Activated CD4-positive, alpha-beta T cell treated with anti-CD3 and anti-CD28 coated beads, Interleukin-2, amount 50 U/mL, for 24 hours (primary cell): ENCODE results near the gene GPER1.

Experiments
- DNase-seq, 2 donors: peaks; one replicate each; pipeline ENCODE4 v3.0.0-alpha.2; 2020; ENCODE audit warnings: low read depth in 1 of 2, low spot score in 1 of 2

The GPER1 gene

DNA sequence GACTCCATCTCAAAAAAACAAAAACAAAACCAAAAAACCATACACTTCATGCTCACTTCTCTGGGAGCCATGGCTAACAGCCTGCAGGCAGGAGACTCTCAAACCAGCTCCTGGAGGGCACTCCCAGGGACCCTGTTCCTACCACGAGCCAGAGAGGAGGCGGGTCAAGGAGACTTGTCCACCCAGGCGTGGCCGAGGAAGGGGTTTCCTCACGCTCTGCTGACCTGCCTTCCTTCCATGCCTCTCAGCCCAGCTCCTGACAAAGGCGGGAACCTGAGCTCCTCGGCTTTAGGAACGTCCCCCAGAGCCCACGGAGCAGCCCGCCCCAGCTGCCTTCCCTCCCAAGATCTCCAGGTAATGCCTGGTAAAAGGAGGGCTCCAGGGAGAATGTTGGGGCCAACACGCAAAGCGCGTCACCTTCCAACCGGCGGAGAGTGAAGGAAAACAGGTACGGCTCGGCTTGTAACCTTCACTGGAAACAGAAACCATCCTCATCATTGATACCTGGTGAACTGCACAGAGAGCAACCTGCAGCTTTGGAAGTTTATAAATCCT, 34.0 kb upstream of the GPER1 start:
- no peak for DNase-seq

DNA sequence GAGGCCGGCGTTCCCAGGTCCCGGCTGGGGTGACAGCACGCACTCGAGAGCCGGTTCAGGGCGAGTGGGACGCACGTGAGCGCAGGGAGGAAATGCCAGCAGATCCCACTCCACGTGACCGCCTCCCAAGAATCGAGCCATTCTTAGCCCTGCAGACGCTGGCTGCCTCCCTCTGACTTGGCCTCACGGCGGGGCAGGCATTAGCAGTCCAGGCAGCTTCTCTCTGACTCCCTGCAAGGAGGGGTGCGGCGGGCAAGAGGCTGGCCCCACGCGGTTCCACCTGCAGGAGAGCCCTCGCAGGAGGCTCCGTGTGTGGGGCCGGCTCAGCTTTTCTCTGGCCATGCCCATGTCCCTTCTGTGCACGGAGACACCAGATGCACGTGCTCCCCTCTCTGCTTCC, 33.5 kb upstream of the GPER1 start:
- no peak for DNase-seq

DNA sequence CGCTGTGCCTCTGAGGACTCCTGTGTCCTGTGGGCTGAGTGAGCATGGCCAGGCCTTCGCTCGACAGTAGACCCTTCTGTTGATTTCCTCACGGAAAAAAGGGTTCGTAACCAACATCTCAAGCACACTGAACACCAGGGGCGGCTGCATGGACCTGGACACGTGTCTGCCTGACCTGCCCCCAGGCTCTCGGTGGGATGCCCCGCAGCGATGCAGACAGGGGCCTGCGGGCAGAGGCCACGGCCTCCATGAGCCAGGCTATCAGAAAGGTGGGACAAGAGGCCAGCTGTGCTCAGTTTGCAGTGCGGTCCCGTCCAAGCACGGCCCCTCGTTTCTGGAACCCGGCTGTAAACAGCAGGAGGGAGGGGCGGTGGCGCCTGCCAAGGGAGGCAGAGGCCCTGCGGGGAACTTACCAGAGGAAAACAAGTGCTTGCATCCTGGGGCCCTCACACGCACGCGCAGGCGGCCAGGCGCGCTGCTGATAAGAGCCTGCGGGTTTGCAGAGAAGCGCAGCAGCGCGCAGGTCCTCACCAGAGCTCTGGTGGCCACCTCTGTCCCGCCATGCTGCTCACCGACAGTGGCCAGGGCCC, 33.0 kb upstream of the GPER1 start:
- DNase-seq, result peak in 1 of 2 donors; percentile 38

DNA sequence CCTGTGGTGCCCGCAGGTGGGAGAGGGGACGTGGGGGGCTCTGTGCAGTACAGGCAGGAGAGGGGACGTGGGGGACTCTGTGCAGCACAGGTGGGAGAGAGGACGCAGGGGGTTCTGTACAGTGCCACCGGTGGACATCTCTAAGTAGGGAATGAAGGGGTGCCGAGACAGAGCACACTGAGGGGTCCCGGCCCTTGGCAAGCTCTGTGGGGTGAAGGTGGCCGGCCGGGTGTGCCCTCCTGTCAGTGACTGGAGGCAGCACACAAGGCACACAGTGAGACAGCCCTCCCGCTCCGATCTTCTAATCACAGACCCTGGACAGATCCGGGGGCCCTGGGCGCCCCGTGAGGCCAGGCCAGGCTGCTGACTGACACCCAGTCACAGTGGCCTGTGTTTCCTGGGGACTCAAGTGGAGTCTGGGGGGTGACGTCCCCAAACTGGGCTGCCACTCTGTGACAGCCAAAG, 32.4 kb upstream of the GPER1 start:
- DNase-seq, result no peak

DNA sequence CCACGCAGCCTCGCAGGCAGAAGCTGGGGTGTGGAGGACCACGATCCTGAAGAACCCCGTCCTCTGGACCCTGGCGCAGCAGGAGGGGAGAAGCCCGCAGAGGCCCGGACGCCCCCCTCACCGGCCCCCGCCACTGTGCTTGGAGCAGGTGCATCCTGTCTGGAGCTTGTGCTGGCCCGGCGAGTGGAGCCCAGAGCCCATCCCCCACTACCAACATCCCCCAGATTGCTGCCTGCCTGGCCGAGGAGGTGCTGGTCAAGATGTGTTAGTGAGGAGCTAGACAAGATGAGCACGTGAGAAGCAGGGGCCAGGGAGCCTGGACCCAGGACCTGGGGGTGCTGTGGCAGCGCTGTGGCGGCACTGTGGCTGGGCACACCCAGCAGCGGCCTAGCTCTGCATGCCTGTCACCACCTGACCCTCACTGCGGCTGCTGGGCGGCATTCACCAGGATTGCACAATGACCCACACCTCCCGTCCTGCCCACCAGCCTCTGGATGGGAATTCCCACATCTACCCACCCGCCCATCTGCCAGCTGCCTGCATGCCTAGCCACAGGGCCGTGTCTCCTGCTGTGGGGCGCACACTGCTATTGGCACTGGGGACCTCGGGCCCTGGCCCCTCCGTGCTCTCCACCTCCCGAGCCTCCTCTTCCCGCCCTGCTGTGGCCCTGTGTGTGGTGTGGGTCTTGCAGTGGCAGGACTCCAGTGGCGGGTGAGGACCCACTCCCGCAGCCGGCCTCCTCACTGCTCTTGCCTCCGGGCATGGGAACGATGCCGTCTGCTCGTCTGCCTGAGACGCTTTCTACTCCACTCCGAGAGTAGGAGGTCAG, 31.7 kb upstream of the GPER1 start:
- no peak for DNase-seq

DNA sequence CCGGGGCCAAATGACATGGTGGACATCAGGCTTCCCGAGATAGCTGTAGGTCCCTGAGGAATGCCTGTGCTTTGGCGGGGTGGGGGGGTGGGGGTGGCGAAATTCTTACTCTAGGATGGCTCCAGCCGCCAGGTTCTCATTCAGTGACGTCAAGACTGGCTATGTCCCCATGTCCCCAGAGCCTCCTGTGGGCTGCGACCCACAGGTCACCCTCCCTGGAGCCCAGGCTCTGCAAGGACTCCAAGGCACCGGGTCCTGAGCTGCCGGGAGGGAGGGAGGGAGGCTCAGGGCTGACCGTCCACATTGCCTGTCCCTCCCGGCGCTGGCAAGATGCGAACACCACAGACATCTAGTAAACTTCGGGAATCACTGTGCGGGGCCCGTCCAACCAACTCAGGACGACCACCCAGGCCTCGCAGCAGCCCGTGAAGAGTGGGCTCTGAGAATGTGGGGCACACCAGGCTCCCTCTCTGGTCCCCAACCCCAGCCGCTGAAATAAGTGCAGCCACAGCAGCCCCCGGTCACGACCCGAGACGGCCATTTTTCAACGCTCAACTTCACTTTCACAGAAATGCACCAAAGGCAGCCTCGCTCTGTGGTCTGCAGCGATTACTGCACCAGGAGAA, 31.0 kb upstream of the GPER1 start:
- DNase-seq, result no peak

DNA sequence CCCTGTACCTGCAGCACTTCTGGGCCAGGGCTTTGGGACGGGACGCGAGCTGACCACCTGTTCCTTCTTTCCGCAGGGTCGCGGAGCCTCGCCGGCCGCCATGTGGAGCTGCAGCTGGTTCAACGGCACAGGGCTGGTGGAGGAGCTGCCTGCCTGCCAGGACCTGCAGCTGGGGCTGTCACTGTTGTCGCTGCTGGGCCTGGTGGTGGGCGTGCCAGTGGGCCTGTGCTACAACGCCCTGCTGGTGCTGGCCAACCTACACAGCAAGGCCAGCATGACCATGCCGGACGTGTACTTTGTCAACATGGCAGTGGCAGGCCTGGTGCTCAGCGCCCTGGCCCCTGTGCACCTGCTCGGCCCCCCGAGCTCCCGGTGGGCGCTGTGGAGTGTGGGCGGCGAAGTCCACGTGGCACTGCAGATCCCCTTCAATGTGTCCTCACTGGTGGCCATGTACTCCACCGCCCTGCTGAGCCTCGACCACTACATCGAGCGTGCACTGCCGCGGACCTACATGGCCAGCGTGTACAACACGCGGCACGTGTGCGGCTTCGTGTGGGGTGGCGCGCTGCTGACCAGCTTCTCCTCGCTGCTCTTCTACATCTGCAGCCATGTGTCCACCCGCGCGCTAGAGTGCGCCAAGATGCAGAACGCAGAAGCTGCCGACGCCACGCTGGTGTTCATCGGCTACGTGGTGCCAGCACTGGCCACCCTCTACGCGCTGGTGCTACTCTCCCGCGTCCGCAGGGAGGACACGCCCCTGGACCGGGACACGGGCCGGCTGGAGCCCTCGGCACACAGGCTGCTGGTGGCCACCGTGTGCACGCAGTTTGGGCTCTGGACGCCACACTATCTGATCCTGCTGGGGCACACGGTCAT, 30.3 kb upstream of the GPER1 start:
- no peak for DNase-seq

DNA sequence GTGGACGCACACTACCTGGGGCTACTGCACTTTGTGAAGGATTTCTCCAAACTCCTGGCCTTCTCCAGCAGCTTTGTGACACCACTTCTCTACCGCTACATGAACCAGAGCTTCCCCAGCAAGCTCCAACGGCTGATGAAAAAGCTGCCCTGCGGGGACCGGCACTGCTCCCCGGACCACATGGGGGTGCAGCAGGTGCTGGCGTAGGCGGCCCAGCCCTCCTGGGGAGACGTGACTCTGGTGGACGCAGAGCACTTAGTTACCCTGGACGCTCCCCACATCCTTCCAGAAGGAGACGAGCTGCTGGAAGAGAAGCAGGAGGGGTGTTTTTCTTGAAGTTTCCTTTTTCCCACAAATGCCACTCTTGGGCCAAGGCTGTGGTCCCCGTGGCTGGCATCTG, 29.6 kb upstream of the GPER1 start:
- DNase-seq, result no peak

DNA sequence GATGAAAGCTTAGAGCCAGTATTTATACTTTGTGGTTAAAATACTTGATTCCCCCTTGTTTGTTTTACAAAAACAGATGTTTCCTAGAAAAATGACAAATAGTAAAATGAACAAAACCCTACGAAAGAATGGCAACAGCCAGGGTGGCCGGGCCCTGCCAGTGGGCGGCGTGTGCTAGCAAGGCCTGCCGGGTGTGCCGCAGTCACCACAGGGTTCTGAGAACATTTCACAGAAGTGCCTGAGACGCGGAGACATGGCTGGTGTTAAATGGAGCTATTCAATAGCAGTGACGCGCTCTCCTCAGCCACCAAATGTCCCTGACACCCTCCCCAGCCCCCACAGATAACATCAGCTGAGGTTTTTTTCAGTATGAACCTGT, 29.1 kb upstream of the GPER1 start:
- DNase-seq, result no peak

DNA sequence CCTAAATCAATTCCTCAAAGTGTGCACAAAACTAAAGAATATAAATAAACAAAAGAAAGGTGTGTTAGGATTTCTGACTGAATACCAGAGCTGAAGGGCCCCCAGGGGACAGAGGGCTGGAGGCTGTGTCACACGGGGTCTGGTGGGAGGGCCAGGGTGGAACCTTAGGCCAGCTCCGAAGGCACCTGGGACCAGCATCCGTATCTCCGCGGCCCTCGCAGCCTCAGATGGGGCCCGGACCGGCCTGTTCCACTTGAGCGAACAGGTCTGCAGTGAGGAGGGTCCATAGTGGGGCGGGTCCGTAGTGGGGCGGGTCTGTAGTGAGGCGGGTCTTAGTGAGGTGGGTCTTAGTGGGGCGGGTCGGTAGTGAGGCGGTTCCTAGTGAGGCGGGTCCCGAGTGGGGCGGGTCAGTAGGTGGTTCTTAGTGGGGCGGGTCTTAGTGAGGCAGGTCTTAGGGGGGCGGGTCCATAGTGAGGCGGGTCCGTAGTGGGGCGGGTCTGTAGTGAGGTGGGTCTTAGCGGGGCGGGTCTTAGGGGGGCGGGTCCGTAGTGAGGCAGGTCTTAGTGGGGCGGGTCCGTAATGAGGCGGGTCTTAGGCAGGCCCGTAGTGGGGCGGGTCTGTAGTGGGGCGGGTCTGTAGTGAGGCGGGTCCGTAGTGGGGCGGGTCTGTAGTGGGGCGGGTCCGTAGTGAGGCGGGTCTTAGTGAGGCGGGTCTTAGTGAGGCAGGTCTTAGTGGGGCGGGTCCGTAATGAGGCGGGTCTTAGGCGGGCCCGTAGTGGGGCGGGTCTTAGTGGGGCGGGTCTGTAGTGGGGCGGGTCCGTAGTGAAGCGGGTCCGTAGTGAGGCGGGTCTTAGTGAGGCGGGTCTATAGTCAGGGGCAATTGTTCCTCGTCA, 28.5 kb upstream of the GPER1 start:
- no peak for DNase-seq

DNA sequence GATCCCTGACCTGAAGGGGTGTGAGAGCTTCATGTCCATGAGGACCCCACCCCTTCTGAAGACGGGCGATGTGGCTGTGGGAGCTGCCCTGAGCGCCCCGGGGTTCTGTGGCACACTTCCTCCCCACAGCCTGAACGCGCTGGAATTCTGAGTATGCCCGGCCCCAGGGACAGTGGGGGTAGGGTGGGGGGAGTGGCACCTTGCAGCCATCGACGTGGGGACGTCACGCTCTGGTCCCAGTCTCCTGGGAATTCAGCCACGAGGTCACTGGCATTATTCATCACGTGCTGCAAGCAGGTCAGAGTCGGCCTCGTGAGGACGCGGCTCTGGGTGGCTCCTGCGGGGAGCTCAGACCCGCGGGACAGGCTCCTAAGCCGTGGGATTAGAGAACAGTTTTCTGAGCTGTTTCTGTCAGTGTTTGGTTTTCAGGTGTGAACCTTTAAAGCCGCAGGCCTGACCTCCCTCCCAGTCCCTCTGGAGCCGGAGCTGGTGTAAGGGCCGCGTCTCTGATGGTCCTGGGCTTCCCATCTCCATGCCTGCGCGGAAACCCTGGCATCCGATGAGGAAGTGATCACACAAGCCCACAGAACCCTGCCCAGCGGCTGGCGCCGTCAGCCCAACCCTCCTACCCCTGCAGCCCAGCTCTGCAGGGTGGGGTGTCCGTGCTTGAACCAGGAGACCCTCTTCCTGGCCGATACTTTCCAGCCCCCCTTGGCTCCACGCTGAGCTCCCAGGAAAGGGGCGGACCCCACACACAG, 27.4 kb upstream of the GPER1 start:
- no peak for DNase-seq

DNA sequence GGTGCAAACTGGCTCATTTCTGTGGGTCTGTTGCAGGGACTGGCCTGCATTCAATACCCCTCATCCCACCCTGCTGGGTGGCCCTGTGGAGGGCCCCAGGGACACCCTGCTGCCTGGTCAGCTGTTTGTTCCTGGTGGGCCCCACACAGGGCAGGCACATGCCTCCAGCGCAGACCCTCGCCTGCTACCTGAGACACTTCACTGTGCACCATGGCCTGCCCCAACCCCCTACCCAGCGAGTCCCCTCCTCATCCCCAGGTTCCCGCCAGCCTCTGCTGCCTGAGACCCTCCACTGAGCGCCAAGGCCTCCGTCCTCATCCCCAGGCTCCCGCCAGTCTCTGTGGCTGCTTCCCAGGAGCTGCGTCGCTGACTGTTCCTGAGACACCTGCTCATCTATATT, 26.7 kb upstream of the GPER1 start:
- no peak for DNase-seq

DNA sequence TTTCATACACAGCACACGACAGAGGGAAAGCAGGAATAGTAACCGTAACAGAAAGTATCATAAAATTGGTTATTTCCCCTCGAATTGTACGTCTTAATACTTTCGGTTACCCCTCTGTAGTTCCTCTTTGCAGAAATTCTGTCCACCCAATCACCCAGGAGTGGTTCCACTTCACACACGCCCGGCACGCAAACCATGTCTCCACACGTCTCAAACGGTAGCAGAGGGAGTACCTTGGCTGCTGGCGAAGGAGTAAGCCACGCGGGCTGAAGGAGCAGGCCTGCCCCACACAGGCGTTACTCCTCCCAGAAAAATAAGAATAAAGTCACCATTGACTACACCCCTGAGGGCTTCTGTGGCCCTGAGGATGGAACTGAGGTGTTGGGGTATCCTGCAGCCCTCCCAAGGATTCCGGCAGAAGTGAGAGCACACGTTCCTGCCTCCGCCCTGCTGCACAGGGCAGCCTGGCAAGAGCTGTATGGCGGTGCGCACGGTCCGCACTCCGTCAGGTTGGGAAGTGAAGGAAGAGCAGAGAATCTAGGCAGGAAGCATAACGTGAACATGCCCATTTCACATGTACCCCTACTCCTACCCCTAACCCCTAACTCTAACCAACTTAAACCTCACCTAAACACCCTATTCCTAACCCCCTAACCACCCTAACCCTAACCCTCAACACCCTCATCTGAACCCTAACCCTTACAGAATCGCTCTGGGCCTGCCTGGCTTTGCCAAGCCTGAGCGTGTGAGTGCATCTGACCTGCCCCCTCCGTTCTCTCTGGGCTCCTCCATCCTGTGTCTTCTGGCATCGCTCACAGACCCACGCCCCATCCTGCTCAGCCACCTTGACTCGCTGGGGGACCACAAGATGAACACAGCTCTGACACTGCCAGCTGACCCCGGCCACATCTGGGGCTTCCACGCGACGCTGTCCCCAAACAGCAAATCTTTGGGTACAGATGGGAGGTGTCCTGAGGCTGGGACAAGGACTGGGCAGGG, 25.3 kb upstream of the GPER1 start:
- DNase-seq, result no peak

DNA sequence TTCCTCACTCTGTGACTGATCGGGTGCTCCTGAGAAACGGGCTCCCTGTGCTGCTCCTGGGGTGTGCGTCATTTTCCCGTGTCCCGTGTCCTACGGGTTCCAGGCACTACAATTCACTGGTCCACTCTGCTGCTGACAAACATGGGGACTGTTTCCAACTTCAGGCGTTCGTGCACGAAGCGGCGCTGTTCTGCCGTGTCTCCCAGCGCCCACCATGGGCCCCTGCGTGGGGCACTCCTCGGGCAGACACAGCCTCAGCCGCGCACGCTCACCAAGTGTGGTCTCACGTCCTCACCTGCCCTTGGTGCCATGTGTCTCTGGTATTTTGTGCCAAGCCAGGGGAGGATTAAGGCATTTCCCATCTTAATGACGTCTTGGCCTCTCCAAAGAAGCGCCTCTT, 24.6 kb upstream of the GPER1 start:
- no peak for DNase-seq

DNA sequence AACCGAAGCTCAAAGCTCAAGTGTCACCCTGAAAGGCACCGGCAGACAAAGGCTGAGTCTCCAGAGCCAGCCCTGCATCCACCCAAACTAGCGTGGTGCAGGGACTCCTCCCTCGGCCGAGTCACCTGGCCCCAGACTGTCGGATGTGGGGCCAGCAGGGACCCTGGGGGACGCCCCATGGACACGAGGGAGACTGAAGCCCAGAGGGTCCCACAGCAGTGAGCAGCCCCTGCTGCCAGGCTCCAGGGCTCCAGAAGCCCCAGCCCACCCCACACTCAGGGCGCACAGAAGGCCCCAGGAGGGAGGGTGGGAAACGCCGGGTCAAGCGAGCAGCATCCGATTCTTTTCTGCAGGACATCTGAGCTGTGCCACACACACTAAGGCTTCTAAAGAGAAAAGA, 23.3 kb upstream of the GPER1 start:
- DNase-seq, result no peak

DNA sequence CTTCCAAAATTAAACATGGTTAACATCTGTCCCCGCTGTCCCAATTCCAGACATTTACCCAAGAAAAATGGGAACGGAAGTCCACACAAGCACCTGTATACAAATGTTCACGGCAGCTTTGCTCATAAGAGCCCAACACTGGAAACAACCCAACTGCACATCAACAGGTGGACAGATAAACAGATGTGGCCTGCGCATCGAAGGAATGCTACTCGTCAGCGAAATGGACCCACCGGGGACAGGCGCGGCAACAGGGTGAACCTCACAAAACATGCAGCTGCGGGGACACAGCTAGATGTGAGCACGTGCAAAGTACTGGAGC, 22.7 kb upstream of the GPER1 start:
- no peak for DNase-seq

DNA sequence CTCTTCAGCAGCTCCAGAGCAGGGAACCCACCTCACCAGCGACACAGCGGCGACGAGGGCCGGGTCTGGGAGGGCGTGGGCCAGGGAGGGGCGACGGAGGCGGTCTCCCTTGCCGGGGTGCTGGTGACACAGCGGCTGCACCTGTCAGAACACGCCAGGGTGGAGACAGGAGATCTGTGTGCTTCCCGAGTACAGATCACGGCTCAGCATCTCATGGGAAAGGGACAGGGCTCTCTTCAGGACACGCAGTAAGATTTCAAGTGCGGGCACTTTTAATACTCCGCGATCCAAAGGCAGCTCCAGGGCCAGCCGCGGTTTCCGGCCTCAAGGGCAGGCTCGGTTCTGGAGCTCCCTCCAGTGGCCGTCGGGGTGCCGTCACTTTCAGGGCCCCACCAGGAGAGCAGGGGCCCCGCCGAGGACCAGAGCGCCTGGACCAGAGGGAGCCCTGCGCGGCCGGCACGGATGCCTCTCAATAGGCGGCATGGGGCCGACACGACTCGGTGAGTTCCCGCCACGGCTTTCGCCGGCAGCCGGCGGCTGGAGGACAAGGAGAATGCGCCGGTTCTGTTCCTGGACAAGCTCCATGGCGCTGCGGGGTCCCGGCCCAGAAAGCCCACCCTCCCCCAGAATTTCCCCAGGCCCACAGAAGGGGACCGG, 22.2 kb upstream of the GPER1 start:
- DNase-seq, result peak; percentile 66 to 72

DNA sequence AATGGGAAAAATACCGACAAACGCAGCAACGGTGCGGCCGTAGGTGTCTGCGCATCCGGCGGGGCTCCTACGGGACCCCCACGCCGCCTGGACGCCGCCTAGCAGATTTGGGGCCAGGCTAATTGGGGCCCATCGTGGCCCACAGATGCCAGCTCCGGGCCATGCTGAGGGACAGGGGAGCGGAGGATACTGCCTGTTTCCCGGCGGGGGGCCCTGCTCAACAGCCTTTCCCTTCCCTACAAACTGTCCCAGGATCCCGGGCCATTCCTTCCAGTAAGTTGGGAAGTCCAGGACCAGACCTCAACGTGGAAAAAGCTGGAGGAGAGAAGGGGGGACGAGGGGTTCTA, 21.7 kb upstream of the GPER1 start:
- no peak for DNase-seq
